IMR-90 (cell line): ENCODE data around the gene RC3H1. TPM values are rescaled to one million over a fixed set of nuclear protein-coding genes. Genes with fewer than 3 reads are reported as not detected.
"Not testable (repeated sequence)": the region's sequence is repeated elsewhere in the genome, so short reads cannot be mapped to it uniquely, and the experiment has no call there.

ENCODE experiments used
- ATAC-seq: fragments of 200-7000 bp; cut with Tn5 transposase; 2 replicates; pipeline ENCODE4 v1.9.1; 2020; ENCODE audit warnings: low read depth, mild to moderate bottlenecking, moderate library complexity
- BruUV-seq: library from RNA; stranded (reverse); fragments of 400-500 nt; replicated peaks from 2 replicates; lab custom pipeline; 2021; lab: Mats Ljungman, UMichigan
- CTCF ChIA-PET: fragments of 300-600 bp; formaldehyde crosslinking; extraction: SDS; loops from one replicate; lab custom pipeline; 2021; ENCODE audit warnings: antibody characterized with exemption; lab: Yijun Ruan, JAX
- POLR2A ChIA-PET: fragments of 300-600 bp; sonication (Branson Sonifier 250); formaldehyde crosslinking; loops from one replicate; lab custom pipeline; 2022; ENCODE audit warnings: antibody characterized with exemption; ENCODE audit not compliant: unreplicated experiment; lab: Charles Lee
- DNase-seq: peaks from one replicate; pipeline ENCODE4 v3.0.0; 2013
- H2AFZ ChIP-seq: replicated peaks from 2 replicates; pipeline ENCODE3; 2013; ENCODE audit warnings: low read length, mild to moderate bottlenecking; ENCODE audit not compliant: poor library complexity
- H2AK5ac ChIP-seq: 2 replicates; pipeline ENCODE4 v1.6.1; 2013; ENCODE audit warnings: low read depth, low read length, inconsistent platforms
- H2AK9ac ChIP-seq: replicated peaks from 2 replicates; pipeline ENCODE3; 2013; ENCODE audit warnings: mild to moderate bottlenecking, low read depth, low read length, moderate library complexity; ENCODE audit not compliant: poor library complexity
- H2BK120ac ChIP-seq: 2 replicates; pipeline ENCODE4 v1.6.1; 2013; ENCODE audit warnings: low read depth, low read length, inconsistent platforms
- H2BK15ac ChIP-seq: 3 replicates; pipeline ENCODE4 v1.6.1; 2013; ENCODE audit warnings: low read depth, low read length, inconsistent platforms
- H2BK20ac ChIP-seq: 2 replicates; pipeline ENCODE4 v1.6.1; 2013; ENCODE audit warnings: low read depth, mild to moderate bottlenecking, inconsistent platforms, low read length, moderate library complexity
- H2BK5ac ChIP-seq: 2 replicates; pipeline ENCODE4 v1.6.1; 2013; ENCODE audit warnings: mild to moderate bottlenecking, low read depth, low read length, inconsistent platforms; ENCODE audit not compliant: poor library complexity, severe bottlenecking
- H3K14ac ChIP-seq: replicated peaks from 2 replicates; pipeline ENCODE4 v1.6.1; 2013; ENCODE audit warnings: low read depth, low read length, inconsistent platforms
- H3K18ac ChIP-seq: 2 replicates; pipeline ENCODE4 v1.6.1; 2013; ENCODE audit warnings: low read depth, low read length, control low read depth
- H3K23ac ChIP-seq: 2 replicates; pipeline ENCODE4 v1.6.1; 2013; ENCODE audit warnings: low read depth, low read length, inconsistent platforms
- H3K27ac ChIP-seq: 2 replicates; pipeline ENCODE4 v1.5.1; 2013; ENCODE audit warnings: mild to moderate bottlenecking, control low read depth, low read length; ENCODE audit not compliant: insufficient read depth
- H3K27me3 ChIP-seq: 2 replicates; pipeline ENCODE4 v1.6.1; 2013; ENCODE audit warnings: low read length; ENCODE audit not compliant: control insufficient read depth, insufficient read depth
- H3K36me3 ChIP-seq: 2 replicates; pipeline ENCODE4 v1.6.1; 2013; ENCODE audit warnings: low read length, mixed read lengths; ENCODE audit not compliant: control insufficient read depth, insufficient read depth
- H3K4ac ChIP-seq: 2 replicates; pipeline ENCODE4 v1.6.1; 2013; ENCODE audit warnings: low read depth, low read length, inconsistent platforms
- H3K4me1 ChIP-seq: 2 replicates; pipeline ENCODE4 v1.6.1; 2013; ENCODE audit warnings: low read length, mixed read lengths; ENCODE audit not compliant: control insufficient read depth, insufficient read depth
- H3K4me2 ChIP-seq: 2 replicates; pipeline ENCODE4 v1.6.1; 2013; ENCODE audit warnings: low read depth, mild to moderate bottlenecking, control low read depth, low read length, moderate library complexity
- H3K4me3 ChIP-seq: 2 replicates; pipeline ENCODE4 v1.5.1; 2013; ENCODE audit warnings: low read depth, mild to moderate bottlenecking, control low read depth, low read length, moderate library complexity; ENCODE audit not compliant: insufficient read depth
- H3K56ac ChIP-seq: 2 replicates; pipeline ENCODE4 v1.6.1; 2013; ENCODE audit warnings: low read length, inconsistent platforms; ENCODE audit not compliant: insufficient read depth; ENCODE audit errors: extremely low read depth
- H3K79me1 ChIP-seq, 2 experiments: 2 replicates each; pipeline ENCODE4 v1.6.1; 2013; ENCODE audit warnings: low read length in 2 of 2, inconsistent platforms in 1 of 2, low read depth in 1 of 2
- H3K9ac ChIP-seq: 2 replicates; pipeline ENCODE4 v1.6.1; 2013; ENCODE audit warnings: low read depth, low read length, control low read depth
- H3K9me1 ChIP-seq: 2 replicates; pipeline ENCODE4 v1.6.1; 2013; ENCODE audit warnings: low read length, inconsistent platforms; ENCODE audit not compliant: insufficient read depth
- H3K9me3 ChIP-seq: 2 replicates; pipeline ENCODE4 v1.6.1; 2013; ENCODE audit warnings: low read length; ENCODE audit not compliant: control insufficient read depth, insufficient read depth
- H4K20me1 ChIP-seq: 2 replicates; pipeline ENCODE4 v1.6.1; 2013; ENCODE audit warnings: low read length, inconsistent platforms; ENCODE audit not compliant: insufficient read depth
- H4K5ac ChIP-seq: 2 replicates; pipeline ENCODE4 v1.6.1; 2013; ENCODE audit warnings: mild to moderate bottlenecking, low read depth, low read length, control low read depth
- H4K8ac ChIP-seq, 2 experiments: 2 replicates each; pipeline ENCODE4 v1.6.1; 2013; ENCODE audit warnings: low read depth in 2 of 2, low read length in 2 of 2, control low read depth in 1 of 2, inconsistent platforms in 1 of 2
- H4K91ac ChIP-seq: 2 replicates; pipeline ENCODE4 v1.6.1; 2013; ENCODE audit warnings: low read depth, low read length, inconsistent platforms; ENCODE audit not compliant: insufficient read depth
- MAFK ChIP-seq: IDR thresholded peaks from 2 replicates; pipeline ENCODE4 v1.6.1; 2012; ENCODE audit warnings: low read depth, low read length, improper control_type of control experiment
- WGBS, 2 experiments: methylation state at CpG; one replicate each; pipeline versions ENCODE4 v1.1.5 to v1.1.7; 2013; ENCODE audit warnings: missing lambda C conversion rate in 2 of 2; ENCODE audit not compliant: insufficient read length in 1 of 2; ENCODE audit errors: extremely low coverage in 2 of 2; 5-methylcytosine and 5-hydroxymethylcytosine counted together
- dilution Hi-C: fragments of 300-500 bp; cut with HindIII; formaldehyde crosslinking; loops from one replicate; pipeline ENCODE4 v1.14.3; 2018; ENCODE audit warnings: low sequenced_read_pairs; ENCODE audit not compliant: unreplicated experiment
- in situ Hi-C: fragments of 300-500 bp; cut with MboI; formaldehyde crosslinking; loops from 3 replicates; pipeline ENCODE4 v1.14.3; 2019; ENCODE audit warnings: low sequenced_read_pairs, inconsistent platforms, mixed read lengths
- intact Hi-C: fragments of 100-400 bp; cut with micrococcal nuclease; formaldehyde crosslinking; loops from 2 replicates; pipeline ENCODE4 v1.10.0; 2022
- polyA plus RNA-seq, 3 experiments: library from polyadenylated mRNA; depleted of rRNA; stranded (reverse); fragments of >200 nt; gene quantifications; 2 replicates each; pipeline ENCODE4 v1.2.3, GENCODE V29; 2012; ENCODE audit warnings: low replicate concordance in 1 of 3
- total RNA-seq: library from RNA; depleted of rRNA; stranded (reverse); fragments of >200 nt; gene quantifications from 2 replicates; pipeline ENCODE4 v1.2.3, GENCODE V29; 2012
- TF ChIP-seq, protein P1 (sequence below): fragments of 150-350 bp; IDR thresholded peaks from 2 replicates; pipeline ENCODE4 v1.6.1; 2016; ENCODE audit warnings: low read depth, mild to moderate bottlenecking, low read length, moderate library complexity, borderline replicate concordance

Gene RC3H1
- total and polyA plus RNA-seq, 2 of the 4 experiments (the other 2 are of a cell fraction): 5.1 to 39.3 TPM

DNA sequence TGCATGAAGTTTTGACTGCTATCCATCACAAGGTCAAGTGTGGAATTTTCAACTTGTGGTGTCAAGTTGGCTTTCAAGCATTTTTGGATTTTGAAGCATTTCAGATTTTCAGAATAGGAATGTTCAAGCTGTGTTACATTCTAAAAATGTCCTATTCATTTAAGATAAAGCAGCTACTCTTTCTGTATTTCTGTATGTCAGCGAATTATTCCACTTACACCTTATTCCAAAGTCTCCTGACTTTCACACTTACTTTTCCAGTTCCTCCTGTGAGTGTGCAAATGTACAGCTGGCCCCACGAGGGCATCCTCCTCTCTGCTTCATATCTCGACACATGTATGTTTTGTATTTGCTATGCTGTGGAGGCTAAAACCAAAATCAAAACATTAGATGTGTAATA lies 51.9 kb downstream of the RC3H1 start:
- TF ChIP-seq, protein P1, sequence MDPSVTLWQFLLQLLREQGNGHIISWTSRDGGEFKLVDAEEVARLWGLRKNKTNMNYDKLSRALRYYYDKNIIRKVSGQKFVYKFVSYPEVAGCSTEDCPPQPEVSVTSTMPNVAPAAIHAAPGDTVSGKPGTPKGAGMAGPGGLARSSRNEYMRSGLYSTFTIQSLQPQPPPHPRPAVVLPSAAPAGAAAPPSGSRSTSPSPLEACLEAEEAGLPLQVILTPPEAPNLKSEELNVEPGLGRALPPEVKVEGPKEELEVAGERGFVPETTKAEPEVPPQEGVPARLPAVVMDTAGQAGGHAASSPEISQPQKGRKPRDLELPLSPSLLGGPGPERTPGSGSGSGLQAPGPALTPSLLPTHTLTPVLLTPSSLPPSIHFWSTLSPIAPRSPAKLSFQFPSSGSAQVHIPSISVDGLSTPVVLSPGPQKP: no peak
- 0 out of 2 replicates have a peak, but pooled peaks have one; percentile 25 for TF ChIP-seq MAFK
- no peak overlapping the region for H4K5ac ChIP-seq
- peaks cover 2 to 6% of the 10 kb centered on the region in 2 experiments; a peak in 2 of 4 replicates for H3K79me1 ChIP-seq
- no peak overlapping the region for H2BK15ac ChIP-seq
- WGBS, 2 experiments: no CpG with 5 or more reads among the region's 3 CpGs
- H3K18ac ChIP-seq: no peak overlapping the region
- H3K4ac ChIP-seq: no peak overlapping the region
- H3K23ac ChIP-seq: no peak overlapping the region
- in situ Hi-C loops: no loop called here
- H2AK9ac ChIP-seq: no peak overlapping the region
- no peak overlapping the region for H3K27ac ChIP-seq
- H2BK120ac ChIP-seq: no peak overlapping the region
- dilution Hi-C loops: no loop called here
- H4K8ac ChIP-seq: no peak overlapping the region
- H2BK5ac ChIP-seq: no peak overlapping the region
- no peaks in the 10 kb centered on the region for H3K27me3 ChIP-seq
- no peak for DNase-seq
- no peak overlapping the region for H3K56ac ChIP-seq
- no peak overlapping the region for H4K91ac ChIP-seq
- no peaks in the 10 kb centered on the region for H3K4me1 ChIP-seq
- BruUV-seq: no TSS peak
- peaks cover 33% of the 10 kb centered on the region for H3K36me3 ChIP-seq
- H2AFZ ChIP-seq: no peak overlapping the region
- ChIA-PET POLR2A (interaction anchor here (0.6 kb wide), 1 partner anchor 19 kb away, joined by 3 read pairs; no protein-coding TSS in a partner anchor), CTCF (interaction anchor here (0.6 kb wide), 3 partner anchors 10 to 193 kb away, joined by 3 to 4 read pairs (median 3); no protein-coding TSS in a partner anchor)
- ATAC-seq: no peak
- H2BK20ac ChIP-seq: no peak overlapping the region
- H3K9me1 ChIP-seq: no peaks in the 10 kb centered on the region
- no peak overlapping the region for H3K4me3 ChIP-seq
- H2AK5ac ChIP-seq: no peak overlapping the region
- intact Hi-C loops: loop anchor here (5.0 kb wide), 1 partner anchor 33 kb away; no protein-coding TSS in a partner anchor
- no peak overlapping the region for H3K9ac ChIP-seq
- H4K20me1 ChIP-seq: no peaks in the 10 kb centered on the region
- H3K14ac ChIP-seq: no peak overlapping the region
- no peak overlapping the region for H3K4me2 ChIP-seq
- H3K9me3 ChIP-seq: no peaks in the 10 kb centered on the region

DNA sequence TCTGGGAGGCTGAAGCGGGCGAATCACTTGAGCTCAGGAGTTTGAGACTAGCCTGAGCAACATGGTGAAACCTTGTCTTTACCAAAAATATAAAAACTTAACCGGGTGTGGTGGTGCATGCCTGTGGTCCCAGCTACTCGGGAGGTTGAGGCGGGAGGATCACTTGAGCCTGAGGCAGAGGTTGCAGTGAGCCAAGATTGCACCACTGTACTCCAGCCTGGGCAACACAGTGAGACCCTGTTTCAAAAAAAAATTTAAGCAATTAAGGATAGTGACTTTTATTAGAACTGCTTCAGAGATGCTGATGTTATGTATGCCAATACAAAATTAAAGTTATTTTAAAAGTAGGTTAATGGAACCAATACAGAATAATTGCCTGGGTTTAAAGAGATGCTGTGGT lies 56.3 kb downstream of the RC3H1 start:
- H4K20me1 ChIP-seq, H2AK5ac ChIP-seq, H4K5ac ChIP-seq, ATAC-seq, H2BK5ac ChIP-seq, H2BK20ac ChIP-seq, H3K9ac ChIP-seq, H2AFZ ChIP-seq, H2AK9ac ChIP-seq, H3K4ac ChIP-seq, POLR2A ChIA-PET, DNase-seq, H4K91ac ChIP-seq, H2BK120ac ChIP-seq, in situ Hi-C loops, H3K27ac ChIP-seq, H3K4me2 ChIP-seq, H3K23ac ChIP-seq, H2BK15ac ChIP-seq, BruUV-seq, H3K4me1 ChIP-seq, H3K14ac ChIP-seq, H3K9me1 ChIP-seq, CTCF ChIA-PET, intact Hi-C loops, H3K56ac ChIP-seq, H3K27me3 ChIP-seq, dilution Hi-C loops, H4K8ac ChIP-seq, H3K18ac ChIP-seq, H3K4me3 ChIP-seq, H3K9me3 ChIP-seq: not testable (repeated sequence)
- H3K79me1 ChIP-seq: peaks cover 6 to 16% of the 10 kb centered on the region in 2 experiments
- no CpG with 5 or more reads among the region's 5 CpGs for WGBS, 2 experiments
- H3K36me3 ChIP-seq: peaks cover 39% of the 10 kb centered on the region
